Left ventricle myocardium inferior (tissue), 1 donor: ENCODE data around the gene DYNC1LI2. TPM values are rescaled to one million over a fixed set of nuclear protein-coding genes. Genes with fewer than 3 reads are reported as not detected.
"Not testable (repeated sequence)": the region's sequence is repeated elsewhere in the genome, so short reads cannot be mapped to it uniquely, and the experiment has no call there.

Experiments
- DNase-seq: peaks from one replicate; pipeline ENCODE4 v3.0.0-alpha.2; 2020
- H3K27ac ChIP-seq: fragments of 200-600 bp; replicated peaks from 2 replicates; pipeline ENCODE4 v1.8.0; 2021
- H3K27me3 ChIP-seq: fragments of 200-600 bp; 2 replicates; pipeline ENCODE4 v1.8.0; 2021; ENCODE audit warnings: low read depth
- H3K36me3 ChIP-seq: fragments of 200-600 bp; 2 replicates; pipeline ENCODE4 v1.8.0; 2021
- H3K4me1 ChIP-seq: fragments of 200-600 bp; 2 replicates; pipeline ENCODE4 v1.8.0; 2021
- H3K4me3 ChIP-seq: fragments of 200-600 bp; 2 replicates; pipeline ENCODE4 v1.8.0; 2021; ENCODE audit warnings: mild to moderate bottlenecking, moderate library complexity
- H3K9me3 ChIP-seq: fragments of 200-600 bp; replicated peaks from 2 replicates; pipeline ENCODE4 v1.8.0; 2021
- CTCF ChIP-seq: fragments of 200-600 bp; IDR thresholded peaks from 2 replicates; pipeline ENCODE4 v1.8.0; 2021; ENCODE audit warnings: antibody characterized with exemption, mild to moderate bottlenecking, borderline replicate concordance
- intact Hi-C: fragments of 100-400 bp; cut with micrococcal nuclease; formaldehyde crosslinking; loops from one replicate; pipeline ENCODE4 v1.11.0; 2022
- long read RNA-seq: library from polyadenylated mRNA; unstranded; transcript quantifications from one replicate; pipeline ENCODE4 v2.0.0, GENCODE V29; 2021
- total RNA-seq: library from RNA; stranded (reverse); fragmentation: NEBNext Ultra II Directional; extraction: Animal tissue kit (Norgen Biotek cat#: 25700); gene quantifications from one replicate; pipeline ENCODE4 v1.2.1, GENCODE V29; 2021
- donor health status: DM: no; HTN: yes; CAD: no; lungs with severe emphysema.

Gene DYNC1LI2
- total RNA-seq = 82.9 TPM
- long read RNA-seq, full-length matches to known transcripts = 58 of 72 reads
- long read RNA-seq, partial matches to known transcripts = 4 of 72 reads
- long read RNA-seq, other reads (novel, unspliced or antisense) = 10 of 72 reads

- peaks cover 31% of the 10 kb centered on the region for H3K36me3 ChIP-seq
- peaks cover 58% of the 10 kb centered on the region for H3K4me1 ChIP-seq
- no peaks in the 10 kb centered on the region for H3K27me3 ChIP-seq
- intact Hi-C loops = no loop called here
- no peaks in the 10 kb centered on the region for H3K9me3 ChIP-seq
- H3K4me3 ChIP-seq = peak within 1 kb of the TSS; percentile 99
- peak; percentile 85 for DNase-seq
- peak; percentile 93 for TF ChIP-seq CTCF
- H3K27ac ChIP-seq = peak within 1 kb of the TSS; percentile 99
Observed at GRCh38 chr16:66751303-66751991, at the start of gene DYNC1LI2. TSS of gene DYNC1LI2 (minus strand) at chr16:66751609. CDS start at chr16:66751591, 18 bp downstream.

GRCh38 chr16:66800856-66801255 is 49.4 kb upstream of the DYNC1LI2 start:
- H3K27ac ChIP-seq = no peak overlapping the region
- H3K9me3 ChIP-seq = no peaks in the 10 kb centered on the region
- H3K4me3 ChIP-seq = no peak overlapping the region
- no peaks in the 10 kb centered on the region for H3K4me1 ChIP-seq
- intact Hi-C loops = no loop called here
- no peak for DNase-seq
- no peaks in the 10 kb centered on the region for H3K27me3 ChIP-seq
- no peak for TF ChIP-seq CTCF
- H3K36me3 ChIP-seq = peaks cover 49% of the 10 kb centered on the region

- H3K27me3 ChIP-seq = no peaks in the 10 kb centered on the region
- TF ChIP-seq CTCF = no peak
- H3K27ac ChIP-seq = no peak overlapping the region
- no peaks in the 10 kb centered on the region for H3K4me1 ChIP-seq
- peaks cover 22% of the 10 kb centered on the region for H3K36me3 ChIP-seq
- H3K9me3 ChIP-seq = no peaks in the 10 kb centered on the region
- intact Hi-C loops = no loop called here
- no peak overlapping the region for H3K4me3 ChIP-seq
- DNase-seq = no peak
Observed at GRCh38 chr16:66798161-66798560, 46.8 kb upstream of the DYNC1LI2 start.

- intact Hi-C loops, H3K27me3 ChIP-seq: not testable (repeated sequence)
Observed at GRCh38 chr16:66793984-66794383, 42.6 kb upstream of the DYNC1LI2 start.

GRCh38 chr16:66790130-66790733 is 38.8 kb upstream of the DYNC1LI2 start:
- H3K36me3 ChIP-seq = no peaks in the 10 kb centered on the region
- H3K27me3 ChIP-seq = no peaks in the 10 kb centered on the region
- no peaks in the 10 kb centered on the region for H3K9me3 ChIP-seq
- intact Hi-C loops = no loop called here
- no peak overlapping the region for H3K4me3 ChIP-seq
- no peak overlapping the region for H3K27ac ChIP-seq
- no peak for TF ChIP-seq CTCF
- no peak for DNase-seq
- H3K4me1 ChIP-seq = no peaks in the 10 kb centered on the region

More at GRCh38 chr16:66793984-66794383, 42.6 kb upstream of the DYNC1LI2 start:
- not testable (repeated sequence) for H3K36me3 ChIP-seq, H3K4me1 ChIP-seq, H3K4me3 ChIP-seq, DNase-seq, H3K27ac ChIP-seq, H3K9me3 ChIP-seq

GRCh38 chr16:66787427-66787826 is 36.0 kb upstream of the DYNC1LI2 start:
- no peak overlapping the region for H3K27ac ChIP-seq
- no peak for TF ChIP-seq CTCF
- no peak for DNase-seq
- no peaks in the 10 kb centered on the region for H3K36me3 ChIP-seq
- intact Hi-C loops = no loop called here
- no peak overlapping the region for H3K4me3 ChIP-seq
- H3K9me3 ChIP-seq = no peaks in the 10 kb centered on the region
- no peaks in the 10 kb centered on the region for H3K4me1 ChIP-seq
- no peaks in the 10 kb centered on the region for H3K27me3 ChIP-seq
